Endothelial cell (in vitro differentiated cells): ENCODE results near the gene IL17RC. TPM values are rescaled to one million over a fixed set of nuclear protein-coding genes. Genes with fewer than 3 reads are reported as not detected.

ENCODE experiments used
- DNase-seq: peaks from one replicate; pipeline ENCODE4 v3.0.0; 2021; ENCODE audit warnings: low spot score
- H3K27ac Mint-ChIP-seq: one replicate; pipeline ENCODE4 v1.8.0; 2021; ENCODE audit warnings: mixed read lengths, inconsistent platforms; ENCODE audit not compliant: unreplicated experiment
- H3K27me3 Mint-ChIP-seq: one replicate; pipeline ENCODE4 v1.8.0; 2021; ENCODE audit warnings: mild to moderate bottlenecking, moderate library complexity, mixed read lengths, inconsistent platforms; ENCODE audit not compliant: unreplicated experiment
- H3K36me3 Mint-ChIP-seq: one replicate; pipeline ENCODE4 v1.8.0; 2021; ENCODE audit warnings: mild to moderate bottlenecking, low read depth, mixed read lengths, inconsistent platforms; ENCODE audit not compliant: unreplicated experiment
- H3K4me1 Mint-ChIP-seq: one replicate; pipeline ENCODE4 v1.8.0; 2021; ENCODE audit warnings: mild to moderate bottlenecking, mixed read lengths, inconsistent platforms; ENCODE audit not compliant: unreplicated experiment
- H3K4me3 Mint-ChIP-seq: one replicate; pipeline ENCODE4 v1.8.0; 2021; ENCODE audit warnings: mild to moderate bottlenecking, mixed read lengths, inconsistent platforms; ENCODE audit not compliant: unreplicated experiment
- H3K9me3 Mint-ChIP-seq: one replicate; pipeline ENCODE4 v1.8.0; 2021; ENCODE audit warnings: mixed read lengths, inconsistent platforms; ENCODE audit not compliant: unreplicated experiment
- total RNA-seq: library from RNA; stranded (reverse); fragmentation: NEBNext Ultra II Directional; extraction: Animal tissue kit (Norgen Biotek cat#: 25700); gene quantifications from one replicate; pipeline ENCODE4 v1.2.1, GENCODE V29; 2021; ENCODE audit not compliant: unreplicated experiment
- TF ChIP-seq, protein P1 (sequence below): fragments of 200-600 bp; sonication (generic); IDR thresholded peaks from one replicate; pipeline ENCODE4 v1.5.0; 2021; ENCODE audit warnings: antibody characterized with exemption; ENCODE audit not compliant: unreplicated experiment

Gene IL17RC
- total RNA-seq, 1 donor from 2014 or later, result 17.5 TPM

DNA sequence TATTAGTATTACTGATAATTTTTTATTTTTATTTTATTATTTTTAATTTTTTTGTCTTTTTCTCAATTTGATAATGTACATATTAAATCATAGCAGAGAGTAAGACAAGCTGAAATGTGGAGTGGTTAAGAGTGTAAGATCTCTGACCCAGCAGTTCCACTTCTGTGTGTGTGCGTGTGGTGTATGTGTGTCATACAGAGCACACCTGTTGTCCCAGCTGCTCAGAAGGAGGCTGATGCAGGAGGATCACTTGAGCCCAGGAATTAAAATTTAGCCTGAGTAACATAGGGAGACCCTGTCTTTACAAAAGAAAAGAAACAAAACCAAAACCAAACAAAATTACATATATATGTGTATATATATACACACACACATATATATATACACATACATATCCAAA lies 35.5 kb upstream of the IL17RC start:
- H3K4me3 Mint-ChIP-seq, result no peak overlapping the region
- peaks cover 2% of the 10 kb centered on the region for H3K27me3 Mint-ChIP-seq
- no peaks in the 10 kb centered on the region for H3K4me1 Mint-ChIP-seq
- TF ChIP-seq, protein P1, sequence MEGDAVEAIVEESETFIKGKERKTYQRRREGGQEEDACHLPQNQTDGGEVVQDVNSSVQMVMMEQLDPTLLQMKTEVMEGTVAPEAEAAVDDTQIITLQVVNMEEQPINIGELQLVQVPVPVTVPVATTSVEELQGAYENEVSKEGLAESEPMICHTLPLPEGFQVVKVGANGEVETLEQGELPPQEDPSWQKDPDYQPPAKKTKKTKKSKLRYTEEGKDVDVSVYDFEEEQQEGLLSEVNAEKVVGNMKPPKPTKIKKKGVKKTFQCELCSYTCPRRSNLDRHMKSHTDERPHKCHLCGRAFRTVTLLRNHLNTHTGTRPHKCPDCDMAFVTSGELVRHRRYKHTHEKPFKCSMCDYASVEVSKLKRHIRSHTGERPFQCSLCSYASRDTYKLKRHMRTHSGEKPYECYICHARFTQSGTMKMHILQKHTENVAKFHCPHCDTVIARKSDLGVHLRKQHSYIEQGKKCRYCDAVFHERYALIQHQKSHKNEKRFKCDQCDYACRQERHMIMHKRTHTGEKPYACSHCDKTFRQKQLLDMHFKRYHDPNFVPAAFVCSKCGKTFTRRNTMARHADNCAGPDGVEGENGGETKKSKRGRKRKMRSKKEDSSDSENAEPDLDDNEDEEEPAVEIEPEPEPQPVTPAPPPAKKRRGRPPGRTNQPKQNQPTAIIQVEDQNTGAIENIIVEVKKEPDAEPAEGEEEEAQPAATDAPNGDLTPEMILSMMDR, result no peak
- H3K9me3 Mint-ChIP-seq, result no peaks in the 10 kb centered on the region
- no peak for DNase-seq
- no peak overlapping the region for H3K27ac Mint-ChIP-seq
- H3K36me3 Mint-ChIP-seq, result no peaks in the 10 kb centered on the region

DNA sequence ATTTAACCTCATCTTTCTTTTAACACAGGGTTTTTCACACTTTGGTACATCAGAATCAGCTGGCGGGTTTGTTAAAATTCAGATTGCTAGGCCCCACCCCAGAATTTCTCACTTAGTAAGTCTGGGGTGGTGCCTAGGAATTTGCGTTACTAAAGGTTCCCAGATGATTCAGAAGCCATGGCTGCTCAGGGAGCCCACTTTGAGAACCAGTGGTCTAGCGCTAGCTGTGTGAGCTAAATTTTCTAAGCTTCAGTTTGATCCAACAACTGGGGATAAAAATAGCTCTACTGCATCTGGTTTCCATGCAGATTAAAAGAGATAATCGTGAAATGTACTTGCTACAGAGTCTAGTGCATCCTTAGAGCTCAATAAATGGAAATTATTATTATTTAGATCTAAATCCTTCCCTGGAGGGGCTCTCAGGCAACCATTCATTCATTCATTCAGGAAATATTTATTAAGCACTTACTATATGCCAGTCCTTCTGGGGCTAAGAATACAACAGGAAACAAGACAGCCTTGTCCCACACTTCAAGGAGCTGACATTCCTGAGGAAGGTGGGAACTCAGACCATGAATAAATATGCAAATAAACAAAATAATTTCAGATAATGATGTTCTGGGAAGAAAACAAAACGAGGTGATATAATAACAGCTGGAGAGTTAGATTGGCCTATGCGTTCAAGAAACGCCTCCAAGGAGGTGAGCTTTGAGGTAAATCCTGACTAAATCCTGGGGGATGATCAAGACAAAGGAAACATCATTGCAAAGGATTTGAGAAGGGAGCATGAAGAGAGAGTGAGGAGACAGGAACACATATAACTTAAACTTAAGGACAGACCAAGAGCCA lies 33.0 kb upstream of the IL17RC start:
- H3K4me3 Mint-ChIP-seq, result no peak overlapping the region
- TF ChIP-seq, protein P1, result no peak

GRCh38 chr3:9884555-9885165 lies 32.2 kb upstream of the IL17RC start:
- Mint-ChIP-seq H3K36me3 (no peaks in the 10 kb centered on the region), H3K27me3 (peaks cover 2% of the 10 kb centered on the region), H3K9me3 (no peaks in the 10 kb centered on the region), H3K4me1 (no peaks in the 10 kb centered on the region), H3K4me3 (no peak overlapping the region), H3K27ac (no peak overlapping the region)
- TF ChIP-seq, protein P1, result no peak
- DNase-seq, result no peak

More for the DNA sequence above, 33.0 kb upstream of the IL17RC start:
- Mint-ChIP-seq H3K9me3 (no peaks in the 10 kb centered on the region), H3K4me1 (no peaks in the 10 kb centered on the region), H3K27me3 (peaks cover 2% of the 10 kb centered on the region), H3K36me3 (no peaks in the 10 kb centered on the region), H3K27ac (no peak overlapping the region)
- DNase-seq, result no peak

DNA sequence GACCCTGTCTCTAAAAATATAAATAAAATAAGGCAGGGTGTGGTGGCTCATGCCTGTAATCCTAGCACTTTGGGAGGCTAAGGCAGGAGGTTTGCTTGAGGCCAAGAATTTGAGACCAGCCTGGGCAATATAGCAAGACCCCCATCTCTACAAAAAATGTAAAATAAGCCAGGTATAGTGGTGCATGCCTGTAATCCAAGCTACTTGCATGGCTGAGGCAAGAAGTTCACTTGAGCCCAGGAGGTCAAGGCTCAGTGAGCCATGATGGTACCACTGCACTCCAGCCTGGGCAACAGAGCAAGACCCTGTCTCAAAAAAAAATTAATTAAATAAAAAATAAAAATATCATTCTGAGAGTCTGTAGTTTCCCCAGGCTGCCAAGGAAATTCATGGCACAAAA lies 30.6 kb upstream of the IL17RC start:
- no peak for DNase-seq
- Mint-ChIP-seq H3K4me1 (no peaks in the 10 kb centered on the region), H3K9me3 (no peaks in the 10 kb centered on the region), H3K4me3 (no peak overlapping the region), H3K27me3 (no peaks in the 10 kb centered on the region), H3K36me3 (peaks cover 4% of the 10 kb centered on the region), H3K27ac (no peak overlapping the region)
- TF ChIP-seq, protein P1, result no peak

DNA sequence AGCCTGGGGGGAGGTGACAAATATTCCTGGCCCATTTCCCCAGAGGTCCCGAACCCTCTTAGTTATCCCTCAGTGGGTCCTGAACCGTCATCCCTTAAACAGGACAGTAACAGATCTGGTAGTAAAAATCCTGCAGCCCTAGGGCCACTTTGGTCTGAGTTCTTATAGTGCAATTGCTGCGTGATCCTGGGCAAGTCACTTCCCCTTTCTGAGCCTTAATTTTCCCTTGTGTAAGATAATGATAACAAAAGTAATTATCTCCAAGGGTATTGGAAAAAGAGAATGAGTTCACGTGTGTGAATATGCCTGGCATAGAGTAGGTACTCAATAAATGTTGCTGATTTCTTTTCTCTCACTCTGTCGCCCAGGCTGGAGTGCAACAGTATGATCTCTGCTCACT lies 29.4 kb upstream of the IL17RC start:
- Mint-ChIP-seq H3K4me1 (no peaks in the 10 kb centered on the region), H3K27me3 (no peaks in the 10 kb centered on the region), H3K9me3 (no peaks in the 10 kb centered on the region), H3K4me3 (no peak overlapping the region), H3K36me3 (peaks cover 6% of the 10 kb centered on the region), H3K27ac (no peak overlapping the region)
- TF ChIP-seq, protein P1, result no peak
- no peak for DNase-seq
